SK-N-SH treated with all-trans-retinoic acid at 6 μM for 48 hours (cell line): ENCODE data around the gene PCDHGA3.

ENCODE experiments used
- ARNTL ChIP-seq: fragments of 450-650 bp; formaldehyde crosslinking; IDR thresholded peaks from 2 replicates; pipeline ENCODE4 v1.5.0; 2020; ENCODE audit warnings: low read depth, mild to moderate bottlenecking, moderate library complexity, borderline replicate concordance
- CREB5 ChIP-seq: fragments of 250-450 bp; sonication (Bioruptor Pico); IDR thresholded peaks from 2 replicates; pipeline ENCODE4 v1.5.1; 2020; ENCODE audit warnings: low read depth, mild to moderate bottlenecking, moderate library complexity
- TCF4 ChIP-seq: fragments of 250-450 bp; sonication (Bioruptor Pico); IDR thresholded peaks from 2 replicates; pipeline ENCODE4 v1.8.0; 2021; ENCODE audit warnings: mild to moderate bottlenecking, moderate library complexity, borderline replicate concordance
- TOX ChIP-seq: fragments of 250-450 bp; sonication (Bioruptor Pico); IDR thresholded peaks from 2 replicates; pipeline ENCODE4 v1.8.0; 2021; ENCODE audit warnings: mild to moderate bottlenecking, moderate library complexity, borderline replicate concordance
- TF ChIP-seq, protein P1 (sequence below): fragments of 250-450 bp; sonication (Bioruptor Pico); IDR thresholded peaks from 2 replicates; pipeline ENCODE4 v1.8.0; 2021; ENCODE audit warnings: low read depth, mild to moderate bottlenecking, moderate library complexity, borderline replicate concordance

- TF ChIP-seq ARNTL (no peak), CREB5 (CRISPR knock-in tag) (no peak), TCF4 (CRISPR knock-in tag) (no peak), TOX (CRISPR knock-in tag) (no peak)
- TF ChIP-seq, protein P1, sequence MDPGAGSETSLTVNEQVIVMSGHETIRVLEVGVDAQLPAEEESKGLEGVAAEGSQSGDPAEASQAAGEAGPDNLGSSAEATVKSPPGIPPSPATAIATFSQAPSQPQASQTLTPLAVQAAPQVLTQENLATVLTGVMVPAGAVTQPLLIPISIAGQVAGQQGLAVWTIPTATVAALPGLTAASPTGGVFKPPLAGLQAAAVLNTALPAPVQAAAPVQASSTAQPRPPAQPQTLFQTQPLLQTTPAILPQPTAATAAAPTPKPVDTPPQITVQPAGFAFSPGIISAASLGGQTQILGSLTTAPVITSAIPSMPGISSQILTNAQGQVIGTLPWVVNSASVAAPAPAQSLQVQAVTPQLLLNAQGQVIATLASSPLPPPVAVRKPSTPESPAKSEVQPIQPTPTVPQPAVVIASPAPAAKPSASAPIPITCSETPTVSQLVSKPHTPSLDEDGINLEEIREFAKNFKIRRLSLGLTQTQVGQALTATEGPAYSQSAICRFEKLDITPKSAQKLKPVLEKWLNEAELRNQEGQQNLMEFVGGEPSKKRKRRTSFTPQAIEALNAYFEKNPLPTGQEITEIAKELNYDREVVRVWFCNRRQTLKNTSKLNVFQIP (CRISPR knock-in tag) = no peak
These were observed 856 bp upstream of the PCDHGA3 start for GRCh38 chr5:141342773-141343172.
